Sigmoid colon (tissue), 7 donors: Measurements from ENCODE around the gene TSEN15. TPM values are rescaled to one million over a fixed set of nuclear protein-coding genes. Genes with fewer than 3 reads are reported as not detected.

Experiments used
- DNase-seq: peaks from one replicate; pipeline ENCODE4 v3.0.0-alpha.2; 2019
- H3K27ac ChIP-seq, 4 donors: fragments of 200-600 bp; sonication (generic); one replicate each; pipeline ENCODE4 v1.5.1; 2016 to 2019; ENCODE audit warnings: mild to moderate bottlenecking in 1 of 4
- H3K27me3 ChIP-seq, 3 donors: fragments of 200-600 bp; sonication (generic); one replicate each; pipeline ENCODE4 v1.5.1; 2019; ENCODE audit warnings: mild to moderate bottlenecking in 1 of 3
- H3K36me3 ChIP-seq, 4 donors: fragments of 200-600 bp; sonication (generic); one replicate each; pipeline ENCODE4 v1.5.1; 2016 to 2019
- H3K4me1 ChIP-seq, 4 donors: fragments of 200-600 bp; sonication (generic); one replicate each; pipeline ENCODE4 v1.5.1; 2017 to 2019
- H3K4me3 ChIP-seq, 4 donors: fragments of 200-600 bp; sonication (generic); one replicate each; pipeline ENCODE4 v1.5.1; 2017 to 2019; ENCODE audit warnings: mild to moderate bottlenecking in 2 of 4, moderate library complexity in 1 of 4
- H3K9me3 ChIP-seq, 4 donors: fragments of 200-600 bp in 3 of 4; sonication (generic) in 3 of 4; one replicate each; pipeline versions ENCODE4 v1.5.1 to v1.6.1; 2013 to 2019
- EP300 ChIP-seq, 4 donors: sonication (generic); formaldehyde crosslinking; IDR thresholded peaks; one replicate each; pipeline ENCODE4 v1.6.1; 2017; ENCODE audit warnings: antibody characterized with exemption in 4 of 4
- POLR2A ChIP-seq, 2 donors: fragments of 450-650 bp; IDR thresholded peaks; one replicate each; pipeline ENCODE4 v1.6.1; 2016; ENCODE audit warnings: antibody characterized with exemption in 2 of 2, mild to moderate bottlenecking in 2 of 2, moderate library complexity in 2 of 2
- POLR2AphosphoS5 ChIP-seq, 4 donors: sonication (generic); formaldehyde crosslinking; IDR thresholded peaks; one replicate each; pipeline ENCODE4 v1.6.1; 2017; ENCODE audit warnings: antibody characterized with exemption in 4 of 4
- WGBS, 2 donors: extraction: QIAGEN DNeasy Blood & Tissue Kit; methylation state at CpG; one replicate each; pipeline ENCODE4 v1.1.7; 2013; 5-methylcytosine and 5-hydroxymethylcytosine counted together
- intact Hi-C: fragments of 100-400 bp; cut with DNase I; formaldehyde crosslinking; loops from one replicate; pipeline ENCODE4 v1.15.1; 2023
- polyA plus RNA-seq, 3 donors: library from polyadenylated mRNA; stranded (reverse); fragments of 200-250 nt; gene quantifications; one replicate each; pipeline ENCODE4 v1.2.3, GENCODE V29; 2013
- total RNA-seq, 4 donors: library from RNA; depleted of rRNA; stranded (reverse); fragments of >200 nt; gene quantifications; one replicate each; pipeline ENCODE4 v1.1.0, GENCODE V29; 2016
- TF ChIP-seq, protein P1 (sequence below), 4 experiments: fragments of 450-650 bp in 3 of 4; fragments of 200-600 bp in 1 of 4; IDR thresholded peaks; one replicate each; pipeline ENCODE4 v1.5.1; 2016 to 2019; ENCODE audit warnings: antibody characterized with exemption in 4 of 4, mild to moderate bottlenecking in 3 of 4, moderate library complexity in 2 of 4
- donor health status: healthy with polysubstance abuse.
- donor health status: Bipolar disorder and iron deficiency.
- donor health status: healthy.

The TSEN15 gene
- total and polyA plus RNA-seq, 7 donors, result 8.4 to 56.4 (median 29.4) TPM

DNA sequence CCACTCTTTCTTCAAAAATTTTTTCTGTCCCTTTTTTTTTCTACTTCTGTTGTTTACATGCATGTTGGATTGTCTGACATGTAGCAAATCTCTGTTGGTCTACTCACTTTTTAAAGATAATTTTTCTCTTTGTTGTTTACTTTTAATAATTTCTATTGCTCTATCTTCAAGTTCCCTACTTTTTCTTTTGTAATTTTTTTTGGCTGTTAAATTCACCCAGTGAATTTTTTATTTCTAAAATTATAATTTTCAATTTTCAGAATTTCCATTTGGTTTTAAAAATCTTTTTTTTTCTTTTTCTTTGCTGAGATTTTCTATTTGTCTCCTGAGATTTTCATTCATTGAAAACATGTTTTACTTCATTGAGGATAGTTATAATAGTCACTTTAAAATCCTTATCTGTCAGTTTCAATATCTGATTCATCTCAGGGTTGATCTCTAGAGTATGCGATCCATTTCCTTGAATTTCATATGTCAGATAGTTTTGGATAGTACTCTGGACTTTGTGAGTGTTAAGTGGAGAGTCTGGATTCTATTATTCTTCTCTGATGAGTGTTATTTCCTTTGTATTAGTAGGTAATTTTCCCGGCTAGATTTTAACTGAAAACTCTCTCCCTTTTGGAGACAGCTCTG lies 1.6 kb upstream of the TSEN15 start:
- TF ChIP-seq, protein P1, sequence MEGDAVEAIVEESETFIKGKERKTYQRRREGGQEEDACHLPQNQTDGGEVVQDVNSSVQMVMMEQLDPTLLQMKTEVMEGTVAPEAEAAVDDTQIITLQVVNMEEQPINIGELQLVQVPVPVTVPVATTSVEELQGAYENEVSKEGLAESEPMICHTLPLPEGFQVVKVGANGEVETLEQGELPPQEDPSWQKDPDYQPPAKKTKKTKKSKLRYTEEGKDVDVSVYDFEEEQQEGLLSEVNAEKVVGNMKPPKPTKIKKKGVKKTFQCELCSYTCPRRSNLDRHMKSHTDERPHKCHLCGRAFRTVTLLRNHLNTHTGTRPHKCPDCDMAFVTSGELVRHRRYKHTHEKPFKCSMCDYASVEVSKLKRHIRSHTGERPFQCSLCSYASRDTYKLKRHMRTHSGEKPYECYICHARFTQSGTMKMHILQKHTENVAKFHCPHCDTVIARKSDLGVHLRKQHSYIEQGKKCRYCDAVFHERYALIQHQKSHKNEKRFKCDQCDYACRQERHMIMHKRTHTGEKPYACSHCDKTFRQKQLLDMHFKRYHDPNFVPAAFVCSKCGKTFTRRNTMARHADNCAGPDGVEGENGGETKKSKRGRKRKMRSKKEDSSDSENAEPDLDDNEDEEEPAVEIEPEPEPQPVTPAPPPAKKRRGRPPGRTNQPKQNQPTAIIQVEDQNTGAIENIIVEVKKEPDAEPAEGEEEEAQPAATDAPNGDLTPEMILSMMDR (IDR thresholded peaks at IDR 0.05), result no peak
- TF ChIP-seq POLR2AphosphoS5 (IDR thresholded peaks at IDR 0.05), result no peak
- no peak for TF ChIP-seq EP300 (IDR thresholded peaks at IDR 0.05)
- TF ChIP-seq POLR2A (IDR thresholded peaks at IDR 0.05), result no peak
- intact Hi-C loops, result no loop called here
- Histone ChIP-seq H3K27ac (no peak overlapping the region), H3K9me3 (no peaks in the 10 kb centered on the region), H3K36me3 (peaks cover 0 to 3% (median 2%) of the 10 kb centered on the region in 4 donors), H3K4me3 (no peak overlapping the region), H3K27me3 (no peaks in the 10 kb centered on the region), H3K4me1 (peaks cover 0 to 26% (median 22%) of the 10 kb centered on the region in 4 donors)
- WGBS, 2 donors, result 89% methylated on average over 2 of the region's 2 CpGs
- DNase-seq, result no peak

DNA sequence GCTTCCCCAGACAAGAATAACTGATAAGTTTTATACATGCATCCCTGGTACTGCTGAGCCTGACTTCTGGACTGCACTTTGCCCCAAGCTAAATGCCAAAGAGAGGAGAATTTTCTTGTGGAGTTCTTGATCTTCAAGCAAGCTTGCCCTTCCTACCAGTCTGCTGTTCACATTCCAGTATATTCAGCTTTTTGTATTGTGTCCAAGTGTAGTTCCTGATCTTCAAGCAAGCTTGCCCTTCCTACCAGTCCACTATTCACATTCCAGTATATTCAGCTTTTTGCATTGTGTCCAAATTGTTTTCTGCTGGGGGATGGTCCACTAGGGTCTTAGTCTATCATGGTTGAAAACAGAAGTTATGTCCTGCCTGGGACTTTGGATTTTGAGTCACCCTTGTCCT lies 894 bp upstream of the TSEN15 start:
- Histone ChIP-seq H3K9me3 (no peaks in the 10 kb centered on the region), H3K27me3 (no peaks in the 10 kb centered on the region), H3K36me3 (peaks cover 0 to 10% (median 6%) of the 10 kb centered on the region in 4 donors), H3K4me1 (peaks cover 0 to 26% (median 22%) of the 10 kb centered on the region in 4 donors), H3K4me3 (peak overlapping the region in 3 of 4 donors; percentile 71 to 95 (median 73)), H3K27ac (peak overlapping the region; percentile 84 to 94 (median 89))
- no peak for DNase-seq
- intact Hi-C loops, result no loop called here
- TF ChIP-seq, protein P1 (IDR thresholded peaks at IDR 0.05), result no peak
- TF ChIP-seq POLR2A (IDR thresholded peaks at IDR 0.05), result no peak
- no peak for TF ChIP-seq EP300 (IDR thresholded peaks at IDR 0.05)
- no peak for TF ChIP-seq POLR2AphosphoS5 (IDR thresholded peaks at IDR 0.05)

DNA sequence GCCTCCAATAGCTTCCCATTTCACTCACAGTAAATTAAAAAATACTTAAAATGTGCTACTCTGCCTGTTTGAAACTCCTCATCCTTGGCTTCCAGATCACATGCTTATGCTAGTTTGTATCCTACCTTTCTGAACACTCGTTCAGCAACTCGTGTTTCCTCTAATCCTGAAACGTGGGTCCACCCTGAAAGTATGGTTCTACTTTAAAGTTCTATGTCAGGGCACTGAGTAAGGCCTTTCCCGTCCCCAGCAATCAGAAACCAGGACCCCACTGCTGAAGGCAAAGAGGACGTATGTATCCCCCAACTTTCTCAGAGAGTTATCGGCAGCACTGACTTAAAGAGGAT lies 419 bp upstream of the TSEN15 start:
- peaks cover 0 to 26% (median 22%) of the 10 kb centered on the region in 4 donors for H3K4me1 ChIP-seq
- no peak for DNase-seq
- WGBS, 2 donors, result 1% methylated on average over 6 of the region's 6 CpGs
- H3K9me3 ChIP-seq, result no peaks in the 10 kb centered on the region
- intact Hi-C loops, result no loop called here
- peak overlapping the region; percentile 71 to 95 (median 84) for H3K4me3 ChIP-seq
- H3K36me3 ChIP-seq, result peaks cover 0 to 13% (median 6%) of the 10 kb centered on the region in 4 donors
- TF ChIP-seq, protein P1 (IDR thresholded peaks at IDR 0.05), result no peak
- TF ChIP-seq POLR2AphosphoS5 (IDR thresholded peaks at IDR 0.05) (no peak), POLR2A (IDR thresholded peaks at IDR 0.05) (no peak), EP300 (IDR thresholded peaks at IDR 0.05) (no peak)
- peak overlapping the region; percentile 84 to 94 (median 89) for H3K27ac ChIP-seq
- no peaks in the 10 kb centered on the region for H3K27me3 ChIP-seq

DNA sequence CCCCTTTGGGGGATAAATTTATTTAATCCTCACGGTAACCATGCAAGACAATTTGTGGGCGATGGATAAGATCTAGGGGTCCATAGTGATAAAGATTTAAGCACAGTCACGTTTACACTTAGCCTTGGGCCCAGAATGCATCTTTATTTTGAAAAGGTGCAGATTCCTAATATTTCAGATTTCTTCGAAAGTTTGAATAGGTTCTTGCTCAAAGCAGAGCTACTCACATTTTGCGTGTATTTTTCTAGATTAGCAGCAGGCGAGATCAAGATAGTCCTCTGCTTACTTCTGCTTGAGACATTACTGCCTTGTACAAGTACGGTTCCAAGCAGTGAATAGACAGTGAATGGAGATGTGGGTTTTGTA lies 647 bp downstream of the TSEN15 start:
- Histone ChIP-seq H3K4me1 (peaks cover 0 to 34% (median 30%) of the 10 kb centered on the region in 4 donors), H3K4me3 (peak overlapping the region; percentile 71 to 95 (median 84)), H3K9me3 (no peaks in the 10 kb centered on the region), H3K36me3 (peaks cover 0 to 13% (median 6%) of the 10 kb centered on the region in 4 donors), H3K27ac (peak overlapping the region; percentile 84 to 94 (median 89)), H3K27me3 (no peaks in the 10 kb centered on the region)
- no peak for TF ChIP-seq POLR2AphosphoS5 (IDR thresholded peaks at IDR 0.05)
- no peak for TF ChIP-seq EP300 (IDR thresholded peaks at IDR 0.05)
- TF ChIP-seq POLR2A (IDR thresholded peaks at IDR 0.05), result no peak
- TF ChIP-seq, protein P1 (IDR thresholded peaks at IDR 0.05), result no peak
- 4 to 7% methylated on average over 7 of the region's 7 CpGs for WGBS, 2 donors
- intact Hi-C loops, result no loop called here
- no peak for DNase-seq
